TTC549 (cell line): Measurements from ENCODE around the gene FAM163B.

ENCODE experiments used
- FAIRE-seq: peaks from 2 replicates; lab custom pipeline; 2012; peaks lifted over from hg19 to GRCh38; lab: Jason Lieb, UNC

FAM163B gene

DNA sequence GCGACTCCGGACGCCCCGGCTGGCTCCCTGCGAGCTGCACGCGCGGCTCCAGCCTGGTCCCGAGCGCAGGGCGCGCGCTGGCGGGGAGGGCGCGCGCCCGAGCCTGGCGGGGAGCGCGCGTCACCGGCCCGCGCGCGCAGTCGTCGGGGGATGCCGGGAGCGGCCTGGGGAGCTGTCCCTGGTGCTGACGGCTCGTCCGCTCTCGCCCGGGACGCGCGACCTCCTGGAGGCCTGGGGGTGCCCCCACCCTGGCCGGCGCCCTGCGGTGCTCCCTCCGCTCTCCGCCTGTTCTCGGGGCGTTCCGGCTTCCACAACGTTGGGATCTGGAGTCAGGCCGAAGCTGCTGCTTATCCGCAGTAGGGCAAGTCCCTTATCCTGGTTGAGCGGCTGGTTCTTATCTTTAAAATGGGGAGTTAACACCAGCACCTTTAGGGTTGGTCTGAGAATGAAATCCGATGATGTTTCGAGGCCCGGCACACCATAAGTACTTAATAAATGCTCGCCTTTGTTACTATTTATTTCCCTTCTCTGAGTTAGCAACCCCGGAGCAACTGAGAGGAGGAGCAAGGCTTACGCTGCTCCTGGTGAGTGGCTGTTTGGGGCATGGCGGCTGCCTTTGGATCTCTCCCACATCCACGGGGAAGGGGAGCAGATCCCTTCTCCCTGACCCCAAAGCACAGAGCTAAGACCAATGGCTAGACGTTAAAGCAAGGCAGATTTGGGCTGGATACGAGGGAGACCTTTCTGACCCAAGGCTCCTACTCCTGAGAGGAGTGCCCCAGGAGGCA is at the start of gene FAM163B:
TSS of gene FAM163B (minus strand) at position 79 of the 788 bp plus-strand sequence. CDS start 29,166 bp downstream, outside the sequence.
- no peak for FAIRE-seq

- no peak for FAIRE-seq
These were observed 48.0 kb upstream of the FAM163B start for GRCh38 chr9:133657120-133657661.

- no peak for FAIRE-seq
These were observed 47.3 kb upstream of the FAM163B start for GRCh38 chr9:133656211-133657119.

GRCh38 chr9:133655701-133656100 is 46.5 kb upstream of the FAM163B start:
- FAIRE-seq: no peak

- FAIRE-seq: no peak
These were observed 45.8 kb upstream of the FAM163B start for GRCh38 chr9:133654736-133655657.

DNA sequence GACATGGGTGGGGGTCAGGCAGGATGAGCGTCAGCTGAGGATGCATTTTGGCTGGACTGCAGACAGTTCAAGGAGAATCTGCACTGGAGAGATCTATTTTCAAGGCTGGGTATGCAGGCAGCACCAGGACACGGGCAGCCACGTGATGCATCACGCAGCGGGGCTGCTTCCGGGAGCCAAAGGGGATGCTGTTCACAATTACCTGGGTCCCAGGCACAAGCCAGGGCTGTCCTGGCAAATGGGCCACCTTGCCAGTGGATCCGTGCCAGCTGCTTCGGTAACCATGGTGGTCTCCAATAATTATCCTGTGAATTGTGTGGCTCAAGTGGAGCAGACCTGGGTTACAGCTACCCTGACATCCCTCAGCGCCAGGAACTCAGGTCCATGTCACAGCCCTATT is 44.4 kb upstream of the FAM163B start:
- FAIRE-seq: no peak

DNA sequence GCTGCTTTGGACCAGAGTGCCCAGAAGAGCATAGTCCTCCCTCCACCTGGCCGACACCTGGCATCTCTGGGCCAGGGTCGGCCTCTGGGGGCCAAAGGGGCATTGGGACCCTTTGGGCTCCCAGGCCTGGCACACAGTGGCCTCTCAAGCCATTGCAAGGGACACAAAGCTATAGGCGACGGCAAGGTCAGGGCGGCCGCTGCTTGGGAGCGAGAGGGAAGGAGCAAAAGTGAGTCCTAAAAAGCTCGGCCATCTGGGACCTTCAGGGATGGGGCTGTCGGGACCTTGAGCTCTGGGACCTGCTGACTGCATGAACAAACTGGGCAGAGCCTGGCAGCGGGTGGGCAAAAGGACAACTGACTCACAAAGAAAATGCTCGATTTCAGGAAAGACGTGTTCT is 40.8 kb upstream of the FAM163B start:
- no peak for FAIRE-seq

DNA sequence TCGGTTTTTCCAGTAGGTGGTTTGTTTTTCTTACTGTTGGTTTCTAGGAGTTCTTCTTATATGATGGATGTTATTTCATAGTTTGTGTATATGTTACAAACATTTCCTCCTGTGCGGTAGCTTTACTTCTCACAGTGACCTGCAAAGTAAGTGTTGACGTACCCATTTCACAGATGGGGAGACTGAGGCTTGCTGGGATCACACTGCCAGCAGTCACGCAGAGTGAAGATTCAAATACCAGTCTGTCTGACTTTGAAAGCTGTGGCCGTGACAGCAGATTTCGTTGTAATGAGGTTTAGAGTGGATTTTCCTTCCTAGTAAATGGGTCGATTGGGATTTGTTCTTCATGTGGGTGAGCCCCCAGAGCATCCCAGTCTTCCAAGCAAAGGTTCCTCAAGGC is 40.0 kb upstream of the FAM163B start:
- no peak for FAIRE-seq

GRCh38 chr9:133647765-133648469 is 38.7 kb upstream of the FAM163B start:
- FAIRE-seq: no peak

DNA sequence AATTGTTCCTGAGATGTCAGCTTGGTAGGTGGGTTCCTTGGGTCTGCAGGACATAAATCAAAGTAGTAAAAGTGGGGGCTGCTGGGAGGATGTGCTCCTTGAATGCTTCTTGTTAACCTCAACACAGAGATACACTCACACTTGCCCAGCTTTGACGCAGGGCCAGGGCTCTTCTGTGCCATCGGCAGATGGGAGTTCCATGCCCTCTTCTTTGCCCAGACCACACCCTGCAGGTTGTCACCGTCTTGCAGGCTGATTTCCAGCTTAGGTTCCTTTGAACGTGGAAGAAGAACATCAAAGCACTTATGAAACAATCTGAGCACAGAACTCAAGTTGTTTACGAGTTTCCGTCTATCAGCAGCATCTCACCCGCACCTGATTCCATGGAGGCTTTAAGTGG is 38.0 kb upstream of the FAM163B start:
- no peak for FAIRE-seq

DNA sequence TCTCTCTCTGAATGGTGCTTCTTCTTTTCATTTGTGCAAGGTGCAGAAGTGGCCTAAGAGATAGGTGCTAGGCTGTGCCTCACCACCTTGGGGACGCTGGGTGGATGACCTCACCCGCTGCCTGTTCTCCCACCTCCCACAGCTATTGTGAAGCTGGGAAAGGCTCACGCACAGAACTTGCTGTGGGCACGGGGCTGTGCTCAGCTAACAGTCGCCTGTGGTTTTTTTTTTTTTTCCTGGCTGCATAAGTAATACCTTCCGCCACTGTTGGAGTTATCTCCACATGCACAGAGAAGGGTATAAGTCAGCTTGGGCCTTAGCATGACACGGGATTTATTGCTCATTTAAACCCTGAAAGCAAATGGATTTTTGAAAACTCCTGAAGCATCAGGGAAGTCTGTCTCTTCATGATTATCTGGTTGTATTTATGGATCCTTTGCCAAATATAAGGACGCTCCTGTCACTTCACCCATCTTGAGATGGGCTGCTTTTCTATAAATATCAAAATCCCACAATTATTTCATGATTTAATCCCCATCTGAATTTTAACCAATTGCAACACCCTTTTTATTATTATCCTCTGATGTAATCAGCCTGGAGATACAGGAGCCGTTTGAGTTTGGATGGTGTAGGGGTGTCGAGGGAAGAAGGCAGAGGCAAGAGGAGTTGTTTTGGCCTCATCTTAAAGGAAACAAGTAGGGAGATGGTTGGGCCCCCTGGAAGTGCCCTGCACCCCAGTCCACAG is 36.0 kb upstream of the FAM163B start:
- FAIRE-seq: no peak

- no peak for FAIRE-seq
These were observed 35.0 kb upstream of the FAM163B start for GRCh38 chr9:133643978-133644760.

GRCh38 chr9:133643362-133643755 is 34.2 kb upstream of the FAM163B start:
- FAIRE-seq: no peak

DNA sequence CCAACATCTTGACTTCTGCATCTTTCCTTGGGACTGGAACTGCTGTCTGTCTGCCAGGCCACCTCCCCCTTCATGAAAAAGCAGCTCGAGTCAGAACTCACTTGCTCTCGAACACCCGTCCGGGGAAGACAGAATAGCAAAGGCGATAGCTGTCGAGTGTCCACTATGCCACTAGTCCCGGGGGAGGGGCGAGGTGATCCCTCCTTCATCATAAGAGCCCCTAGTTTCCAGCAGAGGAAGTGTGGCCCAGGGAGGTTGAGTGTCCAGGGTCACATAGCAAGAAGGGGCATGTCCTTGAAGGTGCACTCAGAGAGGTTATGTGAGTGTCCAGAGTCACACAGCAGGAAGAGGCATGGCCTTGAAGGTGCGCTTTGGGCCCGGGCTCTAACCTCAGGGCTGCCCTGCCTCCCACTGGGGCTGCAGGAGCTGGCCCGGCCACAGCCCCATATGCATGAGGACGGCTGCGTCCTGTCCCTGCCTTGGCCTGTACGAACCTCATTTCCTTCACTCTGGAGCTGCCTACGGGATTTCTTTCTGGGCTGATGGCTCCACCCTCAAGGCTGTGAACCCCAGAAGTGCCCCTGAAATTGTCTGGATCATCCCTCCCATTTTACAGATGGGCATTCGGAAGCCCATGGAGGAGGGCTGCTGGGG is 33.6 kb upstream of the FAM163B start:
- no peak for FAIRE-seq

GRCh38 chr9:133641861-133642595 is 32.8 kb upstream of the FAM163B start:
- FAIRE-seq: no peak

DNA sequence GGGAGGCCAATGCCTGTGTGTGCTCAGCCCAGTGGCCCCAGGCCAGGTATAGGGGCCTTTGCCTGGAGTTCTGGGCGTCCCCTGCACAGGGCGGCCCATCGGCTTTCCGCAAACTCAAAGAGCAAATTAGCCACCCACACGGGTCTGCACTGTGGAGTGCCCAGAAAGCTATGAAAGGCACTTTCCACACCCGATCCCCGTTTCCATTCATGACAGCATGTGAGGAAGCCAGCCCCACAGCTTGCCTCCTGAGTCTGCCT is 32.1 kb upstream of the FAM163B start:
- no peak for FAIRE-seq

DNA sequence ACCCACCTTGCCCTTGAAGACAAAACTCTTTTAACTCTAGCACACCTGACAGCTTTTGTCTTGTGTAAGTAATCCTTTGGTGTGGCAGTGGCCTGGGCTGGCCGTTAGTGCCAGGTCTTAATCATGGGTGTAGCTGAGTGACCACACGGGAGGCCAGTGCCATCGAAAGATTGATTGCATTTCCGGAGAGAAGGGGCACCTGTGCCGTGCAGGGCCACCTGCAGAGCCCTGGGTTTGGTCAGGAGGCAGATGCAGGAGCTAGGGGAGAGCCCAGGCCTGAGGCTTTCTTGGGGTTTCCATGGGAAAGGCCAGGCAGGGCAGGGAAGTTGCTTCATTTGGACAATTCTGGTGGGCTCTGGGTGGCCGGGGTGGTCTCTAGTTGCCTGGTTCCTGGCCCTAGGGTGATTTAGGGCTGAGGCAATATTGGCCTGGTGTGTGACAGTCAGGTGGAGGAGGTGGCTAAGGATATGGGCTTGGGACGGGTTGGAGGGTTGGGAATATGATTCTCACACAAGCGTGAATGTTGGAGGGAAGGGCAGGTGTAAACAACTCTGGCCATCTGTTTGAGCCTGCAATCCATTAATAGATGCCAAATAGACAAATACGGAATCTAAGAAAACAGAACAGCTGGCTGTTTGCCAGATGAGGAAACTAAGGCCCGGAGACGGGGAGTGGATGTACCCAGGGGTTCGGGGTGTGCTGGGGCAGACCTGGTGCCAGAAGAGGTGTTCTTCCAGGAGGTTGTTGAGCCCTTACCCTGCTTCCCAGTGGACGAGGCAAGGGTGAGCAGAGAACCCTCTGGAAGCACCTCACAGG is 31.6 kb upstream of the FAM163B start:
- no peak for FAIRE-seq

- no peak for FAIRE-seq
These were observed 31.0 kb upstream of the FAM163B start for GRCh38 chr9:133640160-133640559.
